Subcutaneous adipose tissue (tissue), 4 donors: ENCODE measurements around the gene LARGE1. TPM values are rescaled to one million over a fixed set of nuclear protein-coding genes. Genes with fewer than 3 reads are reported as not detected.

Experiments used
- total RNA-seq, 4 donors: library from RNA; depleted of rRNA; stranded (reverse); fragments of >200 nt; gene quantifications; one replicate each; pipeline ENCODE4 v1.1.0, GENCODE V29; 2016
- TF ChIP-seq, protein P1 (sequence below): fragments of 450-650 bp; IDR thresholded peaks from one replicate; pipeline ENCODE4 v1.5.1; 2016; ENCODE audit warnings: low read depth, mild to moderate bottlenecking, control low read depth, antibody characterized with exemption, moderate library complexity

The LARGE1 gene
- total RNA-seq, 4 donors from 2014 or later = 19.4 to 28.8 (median 22.1) TPM

DNA sequence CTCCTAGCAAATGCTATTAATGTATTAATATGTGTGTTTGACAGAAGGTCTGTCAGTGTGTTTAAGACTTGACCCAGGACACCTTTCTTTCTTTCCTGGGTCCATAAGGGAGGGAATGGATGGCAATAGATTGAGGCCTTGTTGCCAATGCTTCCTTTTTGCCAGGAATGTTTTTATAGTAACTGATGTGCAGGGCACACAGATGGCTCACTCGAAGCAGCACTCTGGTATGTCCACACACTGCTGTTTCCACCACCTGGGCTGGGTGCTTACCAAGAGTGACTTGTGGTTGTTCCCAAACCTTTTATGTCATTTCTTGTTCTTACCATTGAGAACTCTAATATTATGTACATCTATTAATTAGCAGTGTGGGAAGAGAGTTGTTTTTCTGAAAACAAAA lies 465.2 kb downstream of the LARGE1 start:
- TF ChIP-seq, protein P1, sequence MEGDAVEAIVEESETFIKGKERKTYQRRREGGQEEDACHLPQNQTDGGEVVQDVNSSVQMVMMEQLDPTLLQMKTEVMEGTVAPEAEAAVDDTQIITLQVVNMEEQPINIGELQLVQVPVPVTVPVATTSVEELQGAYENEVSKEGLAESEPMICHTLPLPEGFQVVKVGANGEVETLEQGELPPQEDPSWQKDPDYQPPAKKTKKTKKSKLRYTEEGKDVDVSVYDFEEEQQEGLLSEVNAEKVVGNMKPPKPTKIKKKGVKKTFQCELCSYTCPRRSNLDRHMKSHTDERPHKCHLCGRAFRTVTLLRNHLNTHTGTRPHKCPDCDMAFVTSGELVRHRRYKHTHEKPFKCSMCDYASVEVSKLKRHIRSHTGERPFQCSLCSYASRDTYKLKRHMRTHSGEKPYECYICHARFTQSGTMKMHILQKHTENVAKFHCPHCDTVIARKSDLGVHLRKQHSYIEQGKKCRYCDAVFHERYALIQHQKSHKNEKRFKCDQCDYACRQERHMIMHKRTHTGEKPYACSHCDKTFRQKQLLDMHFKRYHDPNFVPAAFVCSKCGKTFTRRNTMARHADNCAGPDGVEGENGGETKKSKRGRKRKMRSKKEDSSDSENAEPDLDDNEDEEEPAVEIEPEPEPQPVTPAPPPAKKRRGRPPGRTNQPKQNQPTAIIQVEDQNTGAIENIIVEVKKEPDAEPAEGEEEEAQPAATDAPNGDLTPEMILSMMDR = no peak

DNA sequence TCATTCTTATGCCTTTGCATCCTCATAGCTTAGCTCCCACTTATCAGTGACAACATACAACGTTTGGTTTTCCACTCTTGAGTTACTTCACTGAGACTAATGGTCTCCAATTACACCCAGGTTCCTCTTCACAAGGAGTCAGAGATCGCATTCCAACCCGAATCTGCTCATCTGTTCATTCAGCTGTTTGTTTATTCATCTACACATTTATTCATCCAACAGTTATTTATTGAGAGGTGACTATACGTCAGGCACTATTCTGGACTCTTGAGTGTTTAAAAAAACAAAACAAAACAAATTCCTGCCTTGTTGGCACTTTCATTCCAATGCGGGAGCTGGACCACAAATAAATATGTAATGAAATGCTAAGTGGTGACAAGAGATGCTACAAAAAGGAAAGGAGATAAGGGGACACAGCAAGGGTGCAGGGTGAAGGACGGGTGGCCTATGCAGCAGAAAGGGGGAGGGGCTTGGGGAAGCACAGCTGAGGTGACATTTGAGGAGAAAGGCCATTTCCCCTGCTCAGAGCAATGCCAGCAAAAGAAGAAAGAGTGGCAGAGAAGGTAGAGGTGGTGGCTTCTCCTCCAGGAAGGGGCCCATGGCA lies 468.3 kb downstream of the LARGE1 start:
- TF ChIP-seq, protein P1 = no peak

DNA sequence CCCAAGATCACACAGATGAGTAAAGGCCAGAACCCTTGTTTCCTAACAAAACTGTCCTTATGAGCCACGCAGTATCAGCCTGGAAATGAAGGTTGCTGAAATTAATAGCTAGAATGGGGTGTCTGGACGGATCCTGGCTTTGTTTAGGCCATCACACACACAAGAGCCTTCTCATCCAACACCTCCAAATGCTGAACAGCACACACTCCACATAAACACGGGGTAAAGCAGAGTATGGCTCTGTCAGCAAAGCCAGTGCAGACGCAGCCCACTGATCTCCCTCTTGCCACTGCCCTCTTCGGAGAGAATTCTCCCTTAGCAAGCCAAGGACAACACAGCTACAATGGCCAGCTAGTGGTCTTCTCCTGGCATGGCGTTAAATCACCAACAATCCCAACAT lies 469.5 kb downstream of the LARGE1 start:
- TF ChIP-seq, protein P1 = no peak

DNA sequence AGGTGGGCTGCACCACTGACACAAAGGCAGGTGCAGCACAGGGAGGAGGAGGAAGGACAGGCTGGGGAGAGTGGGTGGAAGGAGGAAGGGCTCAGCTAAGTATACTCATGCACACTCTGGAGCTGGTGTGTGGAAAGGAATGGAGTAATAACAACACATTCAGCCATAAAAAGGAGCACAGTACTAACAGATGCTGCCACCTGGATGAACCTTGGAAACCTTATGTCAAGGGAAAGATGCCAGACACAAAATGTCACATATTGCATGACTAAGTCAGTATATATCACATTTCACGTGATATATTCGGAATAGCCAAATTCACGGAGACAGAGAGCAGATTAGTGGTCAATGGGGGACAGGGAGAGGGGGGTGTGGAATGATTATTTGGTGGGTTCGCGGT lies 472.5 kb downstream of the LARGE1 start:
- TF ChIP-seq, protein P1 = no peak

DNA sequence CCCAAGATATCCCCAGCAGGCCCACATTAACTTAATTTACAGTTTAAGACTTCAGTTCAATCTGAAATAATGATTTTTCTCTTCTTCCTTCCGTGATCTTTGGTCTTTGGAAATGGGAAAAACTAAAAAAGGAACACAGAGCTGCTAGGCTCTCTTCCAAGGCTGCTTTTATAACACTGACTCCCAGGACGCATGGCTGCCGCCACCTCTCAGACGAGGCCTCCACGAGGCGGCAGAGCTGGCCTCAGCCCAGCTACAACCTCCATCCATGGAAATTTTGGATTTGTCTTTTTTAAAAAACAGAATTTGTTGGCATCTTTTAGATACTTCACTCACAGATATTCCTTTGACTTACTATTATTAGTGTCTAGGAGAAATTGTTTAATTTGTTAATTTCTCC lies 476.6 kb downstream of the LARGE1 start:
- TF ChIP-seq, protein P1 = no peak

DNA sequence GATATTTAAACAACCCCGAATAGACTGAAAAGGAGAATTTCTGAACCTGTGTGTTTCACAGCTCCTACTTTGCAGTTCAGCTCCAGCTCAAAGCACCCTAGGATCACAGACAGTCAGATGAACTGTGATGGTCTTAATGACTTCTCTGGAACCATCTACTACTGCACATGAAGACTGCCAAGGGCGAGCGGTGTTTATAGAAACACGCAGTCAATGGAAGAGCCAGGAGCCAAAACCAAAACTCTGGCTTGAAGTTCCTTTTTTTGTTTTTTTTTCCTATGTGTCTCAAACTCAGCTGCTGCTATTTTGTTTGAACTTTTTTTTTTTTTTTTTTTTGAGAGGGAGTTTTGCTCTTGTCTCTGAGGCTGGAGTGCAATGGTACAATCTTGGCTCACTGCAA lies 479.5 kb downstream of the LARGE1 start:
- TF ChIP-seq, protein P1 = no peak

DNA sequence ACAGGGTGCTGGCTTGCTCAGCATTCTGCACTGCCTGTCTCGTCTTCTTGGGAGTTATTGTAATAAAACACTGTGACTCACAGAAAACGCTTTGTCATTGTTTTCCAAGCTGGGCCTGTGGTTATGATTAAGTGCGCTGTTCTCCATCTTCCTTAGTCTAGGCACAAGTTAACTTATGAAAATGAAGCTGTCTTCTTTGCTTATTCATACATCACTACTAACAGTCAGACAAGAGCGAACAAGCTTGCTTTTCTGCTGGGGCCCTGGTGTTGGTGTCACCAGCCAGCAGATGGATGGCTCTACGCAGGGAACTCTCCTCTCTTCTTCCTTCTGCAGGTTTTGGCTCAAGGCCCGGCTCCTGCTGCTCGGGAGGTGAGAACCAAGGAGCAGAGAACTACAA lies 482.0 kb downstream of the LARGE1 start:
- TF ChIP-seq, protein P1 = no peak
